ENCODE data around the gene CORT.

DNA sequence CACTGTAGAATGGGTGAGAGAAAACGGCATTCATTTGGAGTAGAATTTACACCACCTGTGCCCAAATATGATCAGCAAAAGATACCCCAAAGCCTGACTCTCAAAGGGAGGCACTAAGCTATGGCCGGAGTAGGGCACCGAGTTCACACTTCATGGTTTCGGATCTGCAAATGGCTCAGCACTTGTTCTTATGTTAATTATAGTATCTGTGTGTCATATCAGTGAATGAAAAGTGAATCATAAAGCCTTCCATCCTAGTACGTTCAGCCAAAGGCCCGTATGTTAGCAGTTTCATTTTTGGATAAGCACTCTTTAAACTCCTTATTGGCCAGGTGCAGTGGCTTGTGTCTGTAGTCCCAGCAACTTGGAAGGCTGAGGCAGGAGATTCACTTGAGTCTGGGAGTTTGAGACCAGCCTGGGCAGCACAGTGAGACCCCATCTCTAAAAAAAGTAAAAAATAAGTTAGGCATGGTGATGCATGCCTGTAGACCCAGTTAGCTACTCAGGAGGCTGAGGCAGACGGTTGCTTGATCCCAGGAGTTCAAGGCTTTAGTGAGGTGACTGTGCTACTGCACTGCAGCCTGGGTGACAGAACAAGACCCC lies 4.9 kb upstream of the CORT start:
- TF ChIP-seq, protein P1, sequence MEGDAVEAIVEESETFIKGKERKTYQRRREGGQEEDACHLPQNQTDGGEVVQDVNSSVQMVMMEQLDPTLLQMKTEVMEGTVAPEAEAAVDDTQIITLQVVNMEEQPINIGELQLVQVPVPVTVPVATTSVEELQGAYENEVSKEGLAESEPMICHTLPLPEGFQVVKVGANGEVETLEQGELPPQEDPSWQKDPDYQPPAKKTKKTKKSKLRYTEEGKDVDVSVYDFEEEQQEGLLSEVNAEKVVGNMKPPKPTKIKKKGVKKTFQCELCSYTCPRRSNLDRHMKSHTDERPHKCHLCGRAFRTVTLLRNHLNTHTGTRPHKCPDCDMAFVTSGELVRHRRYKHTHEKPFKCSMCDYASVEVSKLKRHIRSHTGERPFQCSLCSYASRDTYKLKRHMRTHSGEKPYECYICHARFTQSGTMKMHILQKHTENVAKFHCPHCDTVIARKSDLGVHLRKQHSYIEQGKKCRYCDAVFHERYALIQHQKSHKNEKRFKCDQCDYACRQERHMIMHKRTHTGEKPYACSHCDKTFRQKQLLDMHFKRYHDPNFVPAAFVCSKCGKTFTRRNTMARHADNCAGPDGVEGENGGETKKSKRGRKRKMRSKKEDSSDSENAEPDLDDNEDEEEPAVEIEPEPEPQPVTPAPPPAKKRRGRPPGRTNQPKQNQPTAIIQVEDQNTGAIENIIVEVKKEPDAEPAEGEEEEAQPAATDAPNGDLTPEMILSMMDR (IDR thresholded peaks at IDR 0.05; ENCODE audit: extremely low read depth in 1 of 2, insufficient read depth in 1 of 2, low read depth in 1 of 2, low read length in 2 of 2) = no peak
- TF ChIP-seq, protein P2, sequence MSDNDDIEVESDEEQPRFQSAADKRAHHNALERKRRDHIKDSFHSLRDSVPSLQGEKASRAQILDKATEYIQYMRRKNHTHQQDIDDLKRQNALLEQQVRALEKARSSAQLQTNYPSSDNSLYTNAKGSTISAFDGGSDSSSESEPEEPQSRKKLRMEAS (IDR thresholded peaks at IDR 0.05; ENCODE audit: insufficient read depth, insufficient read length) = no peak

Measured in endothelial cell of umbilical vein (primary cell).